GM21367 (cell line): ENCODE data around the gene LIPT2.
A peak's percentile ranks its signal among the peaks of the same experiment; 100 is the strongest.
"Not testable (repeated sequence)": the region's sequence is repeated elsewhere in the genome, so short reads cannot be mapped to it uniquely, and the experiment has no call there.

Source experiments
- ATAC-seq: cut with Tn5 transposase; IDR thresholded peaks from one replicate; pipeline ENCODE4 v1.9.1; 2021; ENCODE audit not compliant: unreplicated experiment

Gene LIPT2

GRCh38 chr11:74492974-74493790 is at the start of gene LIPT2:
Gene LIPT2 (minus strand): TSS chr11:74493724. CDS start chr11:74493703, 21 bp downstream.
- ATAC-seq = peak; percentile 94

GRCh38 chr11:74541466-74541865 is 47.9 kb upstream of the LIPT2 start:
- no peak for ATAC-seq

GRCh38 chr11:74540270-74540669 is 46.7 kb upstream of the LIPT2 start:
- ATAC-seq = no peak

- ATAC-seq = no peak
Observed at GRCh38 chr11:74538680-74539079, 45.2 kb upstream of the LIPT2 start.

- ATAC-seq = no peak
Observed at GRCh38 chr11:74535371-74536160, 42.0 kb upstream of the LIPT2 start.

- not testable (repeated sequence) for ATAC-seq
Observed at GRCh38 chr11:74534946-74535275, 41.4 kb upstream of the LIPT2 start.

- ATAC-seq = no peak
Observed at GRCh38 chr11:74534216-74534945, 40.9 kb upstream of the LIPT2 start.

GRCh38 chr11:74533421-74533820 is 39.9 kb upstream of the LIPT2 start:
- no peak for ATAC-seq

- ATAC-seq = no peak
Observed at GRCh38 chr11:74532501-74533246, 39.1 kb upstream of the LIPT2 start.

- no peak for ATAC-seq
Observed at GRCh38 chr11:74524978-74525377, 31.5 kb upstream of the LIPT2 start.

GRCh38 chr11:74524501-74524900 is 31.0 kb upstream of the LIPT2 start:
- no peak for ATAC-seq

GRCh38 chr11:74522776-74523175 is 29.3 kb upstream of the LIPT2 start:
- no peak for ATAC-seq

GRCh38 chr11:74521666-74522252 is 28.2 kb upstream of the LIPT2 start:
- ATAC-seq = no peak

- no peak for ATAC-seq
Observed at GRCh38 chr11:74520927-74521665, 27.6 kb upstream of the LIPT2 start.

- no peak for ATAC-seq
Observed at GRCh38 chr11:74520316-74520715, 26.8 kb upstream of the LIPT2 start.

GRCh38 chr11:74519710-74520109 is 26.2 kb upstream of the LIPT2 start:
- no peak for ATAC-seq

GRCh38 chr11:74517592-74517991 is 24.1 kb upstream of the LIPT2 start:
- ATAC-seq = not testable (repeated sequence)

- no peak for ATAC-seq
Observed at GRCh38 chr11:74507582-74507981, 14.1 kb upstream of the LIPT2 start.

GRCh38 chr11:74506823-74507222 is 13.3 kb upstream of the LIPT2 start:
- no peak for ATAC-seq

GRCh38 chr11:74505911-74506310 is 12.4 kb upstream of the LIPT2 start:
- ATAC-seq = no peak
